DMS53 (cell line): ENCODE data around the gene CYP2J2.
"Not testable (repeated sequence)": the region's sequence is repeated elsewhere in the genome, so short reads cannot be mapped to it uniquely, and the experiment has no call there.

Experiments used
- DNase-seq: peaks from one replicate; lab custom pipeline; 2025; lab: John Stamatoyannopoulos, UW

Gene CYP2J2

GRCh38 chr1:59857679-59858354, 68.8 kb downstream of the CYP2J2 start:
- DNase-seq, result no peak

- DNase-seq, result peak; percentile 97
These were observed 69.7 kb downstream of the CYP2J2 start for GRCh38 chr1:59856725-59857338.

- not testable (repeated sequence) for DNase-seq
These were observed 71.3 kb downstream of the CYP2J2 start for GRCh38 chr1:59855297-59855696.

GRCh38 chr1:59852117-59852516, 74.5 kb downstream of the CYP2J2 start:
- no peak for DNase-seq

DNA sequence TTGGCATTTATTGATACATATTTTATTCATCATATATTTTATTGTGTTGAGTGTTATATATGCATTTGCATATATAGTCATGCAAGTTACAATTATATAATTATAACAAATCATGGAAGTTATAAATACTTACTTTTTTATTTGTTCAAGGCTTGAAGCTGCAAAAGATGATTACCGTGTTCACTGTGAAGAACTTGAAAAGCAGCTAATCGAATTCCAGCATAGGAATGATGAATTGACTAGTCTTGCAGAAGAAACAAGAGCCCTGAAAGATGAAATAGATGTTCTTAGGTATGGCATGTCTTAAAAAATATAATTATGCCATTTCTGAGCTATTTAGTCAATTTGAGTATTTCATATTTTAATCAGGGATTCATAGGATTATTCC, 79.7 kb downstream of the CYP2J2 start:
- no peak for DNase-seq

DNA sequence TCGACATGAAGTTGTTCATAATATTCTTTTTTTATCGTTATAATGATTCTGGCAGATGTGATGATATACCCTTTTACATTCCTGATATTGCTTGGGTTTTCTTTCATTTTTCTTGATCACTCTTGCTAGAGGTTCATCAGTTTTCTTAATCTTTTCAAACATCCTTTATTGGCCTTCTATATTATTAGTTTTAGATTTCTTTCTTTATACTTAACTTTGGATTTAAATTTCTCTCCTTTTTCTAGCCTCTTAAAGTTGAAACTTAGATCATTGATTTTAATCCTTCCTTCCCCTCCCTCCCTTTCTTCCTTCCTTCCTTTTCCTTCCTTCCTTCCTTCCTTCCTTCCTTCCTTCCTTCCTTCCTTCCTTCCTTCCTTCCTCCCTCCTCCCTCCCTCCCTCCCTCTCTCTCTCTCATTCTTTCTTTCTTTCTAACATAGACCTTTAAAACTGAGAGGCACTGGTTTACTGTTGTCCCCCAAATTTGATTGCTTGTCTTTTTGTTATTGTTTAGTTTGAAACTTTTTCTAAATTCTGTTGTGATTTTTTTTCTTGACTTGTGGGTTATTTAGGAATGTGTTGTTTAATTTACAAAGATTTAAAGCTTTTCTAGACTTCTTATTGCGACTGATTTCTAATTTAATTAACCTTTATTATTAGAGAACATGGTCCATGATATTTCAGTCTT, 80.2 kb downstream of the CYP2J2 start:
- DNase-seq, result no peak

DNA sequence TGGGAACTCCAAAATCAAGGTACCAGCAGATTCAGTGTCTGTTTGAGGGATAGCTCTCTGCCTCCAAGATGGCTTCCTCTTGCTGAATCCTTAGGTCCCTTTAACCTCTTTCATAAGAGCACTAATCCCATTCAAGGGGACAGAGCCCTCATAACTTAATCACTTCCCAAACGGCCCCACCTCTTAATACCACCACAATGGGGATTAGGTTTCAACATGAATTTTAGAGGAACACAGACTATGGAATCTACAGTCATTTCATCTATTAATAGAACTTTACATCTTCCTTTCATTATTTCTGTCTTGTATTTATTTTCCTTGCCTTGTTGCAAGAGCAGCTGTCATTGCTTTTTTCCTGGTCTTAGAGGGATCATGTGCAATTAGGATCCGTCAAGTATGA, 81.5 kb downstream of the CYP2J2 start:
- peak; percentile 21 for DNase-seq
